Retinal pigment epithelial cell (primary cell): ENCODE data around the gene KCNN2.

Source experiments
- DNase-seq: peaks from one replicate; pipeline ENCODE4 v3.0.0-alpha.2; 2010; ENCODE audit warnings: low read depth
- H3K4me3 ChIP-seq: 2 replicates; pipeline ENCODE4 v1.5.1; 2011; ENCODE audit warnings: mild to moderate bottlenecking, low read length, control low read depth, moderate library complexity
- CTCF ChIP-seq: conservative IDR thresholded peaks from 2 replicates; pipeline ENCODE4 v1.5.1; 2011; ENCODE audit warnings: low read depth, low read length, control low read depth, inconsistent platforms

KCNN2 gene

DNA sequence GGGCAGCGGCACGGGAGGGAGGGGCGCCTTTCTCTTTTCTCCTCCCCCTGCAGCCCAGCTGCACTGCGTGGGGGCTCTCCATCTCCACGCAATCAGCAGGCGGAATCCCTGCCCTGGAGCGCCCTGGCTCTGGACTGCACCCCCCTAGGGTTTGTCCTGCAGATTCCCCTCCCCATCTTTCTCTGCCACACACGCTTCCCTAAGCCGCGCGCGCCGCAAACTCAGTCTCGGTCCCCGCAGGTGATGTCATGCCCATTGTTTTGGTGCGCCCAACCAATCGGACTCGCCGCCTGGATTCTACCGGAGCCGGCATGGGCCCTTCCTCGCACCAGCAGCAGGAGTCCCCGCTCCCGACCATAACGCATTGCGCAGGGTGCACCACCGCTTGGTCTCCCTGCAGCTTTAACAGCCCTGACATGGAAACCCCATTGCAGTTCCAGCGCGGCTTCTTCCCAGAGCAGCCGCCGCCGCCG, at the start of gene KCNN2:
Gene KCNN2, plus strand, starts transcription at position 347 of the 473 bp plus-strand sequence. Its CDS starts 70 bp downstream, at position 417.
- no peak for TF ChIP-seq CTCF
- H3K4me3 ChIP-seq, result peak within 1 kb of the TSS; percentile 54
- peak; percentile 34 for DNase-seq

GRCh38 chr5:114312658-114313057, 49.2 kb upstream of the KCNN2 start:
- no peak for TF ChIP-seq CTCF
- no peak for DNase-seq
- no peak overlapping the region for H3K4me3 ChIP-seq

DNA sequence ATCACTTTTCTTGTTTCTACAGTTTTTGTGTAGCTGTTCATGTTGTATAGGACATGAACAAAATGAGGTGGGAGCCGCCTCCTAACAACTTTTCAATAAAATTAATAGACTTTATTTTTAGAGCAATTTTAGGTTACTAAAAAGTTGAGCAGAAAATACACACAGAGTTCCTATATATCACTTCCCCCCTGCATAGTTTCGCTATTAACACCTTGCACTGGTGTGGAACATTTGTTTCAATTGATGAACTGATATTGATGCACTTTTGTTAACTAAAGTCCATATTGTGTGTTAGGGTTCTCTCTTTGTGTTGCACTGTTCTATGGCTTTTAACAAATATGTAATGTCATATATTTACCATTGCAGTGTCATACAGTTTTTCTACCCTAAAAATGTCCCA, 47.8 kb upstream of the KCNN2 start:
- H3K4me3 ChIP-seq, result no peak overlapping the region
- TF ChIP-seq CTCF, result no peak
- DNase-seq, result no peak

DNA sequence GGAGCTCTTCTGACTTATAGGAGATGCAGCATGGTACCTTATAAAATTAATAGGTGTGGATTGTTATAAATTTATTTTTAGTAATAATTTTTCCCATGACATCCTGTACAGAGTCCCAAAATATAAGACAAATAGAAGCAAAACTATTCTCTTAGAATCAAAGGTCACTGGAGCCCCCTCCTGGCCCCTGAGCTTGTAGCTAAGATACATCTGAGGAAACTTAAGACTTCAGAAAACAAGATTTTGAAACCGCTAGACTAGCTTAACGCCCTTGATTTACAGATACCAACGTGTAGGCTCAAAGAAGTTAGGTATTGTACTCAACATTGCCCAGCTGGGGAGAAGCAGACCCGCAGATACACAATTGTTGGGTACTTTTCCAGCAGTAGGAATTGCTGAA, 45.7 kb upstream of the KCNN2 start:
- TF ChIP-seq CTCF, result no peak
- H3K4me3 ChIP-seq, result no peak overlapping the region
- DNase-seq, result no peak

DNA sequence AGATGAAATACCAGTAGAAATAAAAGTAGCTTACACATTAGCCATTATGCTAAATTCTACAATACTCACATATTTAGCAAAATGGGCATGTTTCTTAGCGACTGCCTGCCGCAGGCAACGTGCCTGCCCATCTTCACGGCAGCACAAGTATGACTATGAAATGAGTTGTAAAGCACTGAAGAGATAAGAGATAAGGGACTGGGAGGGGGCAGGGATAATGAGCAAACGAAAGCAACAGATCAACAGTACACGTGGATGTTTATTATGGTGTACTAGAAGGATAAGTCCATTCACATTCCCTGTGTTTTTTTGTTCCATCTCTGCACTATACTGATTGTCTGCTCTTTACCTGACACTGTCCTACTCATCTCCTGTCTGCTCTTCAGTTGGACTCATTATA, 44.1 kb upstream of the KCNN2 start:
- no peak for DNase-seq
- no peak for TF ChIP-seq CTCF
- no peak overlapping the region for H3K4me3 ChIP-seq

DNA sequence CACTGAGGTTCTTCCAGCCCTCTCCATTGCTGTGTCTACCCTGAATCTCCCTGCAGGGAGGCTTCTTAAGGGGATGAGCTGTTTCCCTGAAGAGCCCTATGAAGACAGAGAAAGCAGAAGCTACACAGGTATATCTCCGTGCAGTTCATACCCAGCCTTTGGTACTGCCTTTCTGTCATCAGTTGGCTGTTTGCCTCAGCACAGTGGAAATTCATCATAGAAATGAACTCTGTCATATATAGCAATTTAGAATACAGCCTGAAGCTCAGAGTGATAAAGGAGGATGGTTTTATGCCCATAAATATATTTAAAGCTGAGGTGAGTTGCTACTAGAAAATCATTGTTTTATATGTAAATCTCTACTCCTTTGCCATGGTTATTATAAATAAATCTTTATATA, 42.6 kb upstream of the KCNN2 start:
- DNase-seq, result no peak
- no peak overlapping the region for H3K4me3 ChIP-seq
- TF ChIP-seq CTCF, result no peak

DNA sequence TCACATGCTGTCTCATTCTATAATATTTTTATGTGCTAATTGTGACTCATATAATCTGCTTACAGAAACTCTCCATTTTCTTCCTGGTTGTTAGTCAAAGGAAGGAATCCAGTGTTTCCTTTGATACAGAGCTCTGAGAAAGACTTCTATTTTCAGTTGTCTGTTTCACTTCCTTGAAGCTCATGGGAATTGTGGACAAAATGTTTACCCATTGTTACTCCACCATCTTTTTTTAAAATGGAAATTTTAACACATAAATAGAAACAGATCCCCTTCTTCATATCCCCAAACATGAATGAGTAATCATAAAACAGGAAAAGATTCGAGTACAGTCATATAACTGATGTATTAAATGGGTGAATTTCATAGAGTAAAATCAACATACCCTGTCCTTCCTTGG, 42.0 kb upstream of the KCNN2 start:
- no peak for TF ChIP-seq CTCF
- no peak overlapping the region for H3K4me3 ChIP-seq
- DNase-seq, result peak; percentile 5
